K562 (cell line): ENCODE results near the gene BARHL2. TPM values are rescaled to one million over a fixed set of nuclear protein-coding genes. Genes with fewer than 3 reads are reported as not detected.

Experiments
- ATAC-seq: fragments of 200-7000 bp; cut with Tn5 transposase; 3 replicates; pipeline ENCODE4 v1.9.1; 2020; ENCODE audit warnings: moderate library complexity
- BruUV-seq: library from RNA; stranded (reverse); fragments of 400-500 nt; replicated peaks from 2 replicates; lab custom pipeline; 2021; lab: Mats Ljungman, UMichigan
- CTCF ChIA-PET: fragments of 300-600 bp; formaldehyde crosslinking; extraction: SDS; loops from one replicate; lab custom pipeline; 2021; ENCODE audit warnings: low intra/inter-chr PET ratio; lab: Yijun Ruan, JAX
- POLR2A ChIA-PET: fragments of 300-600, 350-650 bp; sonication (Branson Sonifier 250); formaldehyde crosslinking; extraction: SDS; loops from one replicate; lab custom pipeline; 2021; ENCODE audit warnings: antibody characterized with exemption, inconsistent platforms; lab: Yijun Ruan, JAX
- DNase-seq, 4 experiments: peaks; one replicate each; pipeline versions ENCODE4 v3.0.0 to v3.0.0-alpha.2; 2011 to 2018; ENCODE audit warnings: low spot score in 3 of 4, mixed read lengths in 3 of 4; ENCODE audit errors: extremely low read depth in 1 of 4
- FAIRE-seq: peaks from 2 replicates; lab custom pipeline; 2011; peaks lifted over from hg19 to GRCh38; lab: Jason Lieb, UNC
- H2AFZ ChIP-seq: 2 replicates; pipeline ENCODE4 v1.6.0; 2011; ENCODE audit warnings: low read depth, low read length, control low read depth, inconsistent platforms
- H3K27ac ChIP-seq: fragments of 200-600 bp; 3 replicates; pipeline ENCODE4 v1.8.0; 2011; ENCODE audit warnings: low read depth, mild to moderate bottlenecking, control low read depth, inconsistent platforms, low read length, moderate library complexity, mixed read lengths; ENCODE audit errors: extremely low read depth
- H3K27me3 ChIP-seq, 2 experiments: fragments of 300-600 bp in 1 of 2; 2 replicates in 1 of 2; 3 replicates in 1 of 2; pipeline versions ENCODE4 v1.6.0 to v1.8.0; 2011; ENCODE audit warnings: inconsistent platforms in 2 of 2, low read length in 2 of 2, mild to moderate bottlenecking in 1 of 2, mixed read lengths in 1 of 2, moderate library complexity in 1 of 2; ENCODE audit not compliant: control insufficient read depth in 2 of 2, insufficient read depth in 2 of 2
- H3K36me3 ChIP-seq: fragments of 300-600 bp; 3 replicates; pipeline ENCODE4 v1.8.0; 2011; ENCODE audit warnings: mild to moderate bottlenecking, low read length, inconsistent platforms; ENCODE audit not compliant: control insufficient read depth, insufficient read depth
- H3K4me1 ChIP-seq, 2 experiments: fragments of 200-600 bp in 1 of 2; replicated peaks in 1 of 2; 2 replicates in 1 of 2; 3 replicates in 1 of 2; pipeline versions ENCODE4 v1.5.1 to v1.8.0; 2011; ENCODE audit warnings: inconsistent platforms in 2 of 2, low read length in 2 of 2, mild to moderate bottlenecking in 1 of 2, mixed read lengths in 1 of 2, moderate library complexity in 1 of 2; ENCODE audit not compliant: control insufficient read depth in 2 of 2, insufficient read depth in 2 of 2
- H3K4me2 ChIP-seq: 2 replicates; pipeline ENCODE4 v1.6.1; 2011; ENCODE audit warnings: low read length, control low read depth, inconsistent platforms, mixed read lengths; ENCODE audit not compliant: insufficient read depth
- H3K4me3 ChIP-seq: fragments of 200-600 bp; sonication (generic), shearing (Covaris generic); 2 replicates; pipeline ENCODE4 v1.5.1; 2016; ENCODE audit warnings: control low read depth, inconsistent platforms
- H3K79me2 ChIP-seq: fragments of 200-600 bp; 3 replicates; pipeline ENCODE4 v1.8.0; 2011; ENCODE audit warnings: low read length, inconsistent platforms; ENCODE audit not compliant: control insufficient read depth, insufficient read depth
- H3K9ac ChIP-seq, 2 experiments: 2 replicates each; pipeline versions ENCODE4 v1.6.0 to v1.6.1; 2011; ENCODE audit warnings: low read depth in 2 of 2, low read length in 2 of 2, control low read depth in 1 of 2, inconsistent platforms in 1 of 2, mild to moderate bottlenecking in 1 of 2, mixed read lengths in 1 of 2; ENCODE audit not compliant: insufficient read depth in 1 of 2
- H3K9me1 ChIP-seq: one replicate; pipeline ENCODE4 v1.6.0; 2011; ENCODE audit warnings: inconsistent platforms, mild to moderate bottlenecking, low read length, moderate library complexity; ENCODE audit not compliant: control insufficient read depth, insufficient read depth
- H3K9me3 ChIP-seq: replicated peaks from 2 replicates; pipeline ENCODE4 v1.5.1; 2011; ENCODE audit warnings: low read depth, low read length, inconsistent platforms; ENCODE audit not compliant: control insufficient read depth, insufficient read depth
- H4K20me1 ChIP-seq: replicated peaks from 2 replicates; pipeline ENCODE4 v1.6.1; 2011; ENCODE audit warnings: low read length, inconsistent platforms, mixed read lengths; ENCODE audit not compliant: control insufficient read depth, insufficient read depth
- BRF1 ChIP-seq: IDR thresholded peaks from 3 replicates; pipeline ENCODE4 v1.6.1; 2011; ENCODE audit warnings: borderline replicate concordance, mild to moderate bottlenecking; ENCODE audit not compliant: insufficient read length; ENCODE audit errors: extremely low read depth
- NFXL1 ChIP-seq: fragments of 450-650 bp; formaldehyde crosslinking; IDR thresholded peaks from 2 replicates; pipeline ENCODE4 v1.4.0; 2021; ENCODE audit warnings: mild to moderate bottlenecking
- XRCC4 ChIP-seq: IDR thresholded peaks from one replicate; pipeline ENCODE4 v1.6.1; 2011; ENCODE audit not compliant: insufficient read depth, insufficient read length; ENCODE audit errors: extremely low read depth
- ZNF121 ChIP-seq: sonication (generic); formaldehyde crosslinking; conservative IDR thresholded peaks from 2 replicates; pipeline ENCODE4 v1.8.0; 2022; ENCODE audit warnings: missing genetic modification reagents
- ZNF766 ChIP-seq: fragments of 200-800 bp; sonication (Bioruptor generic); conservative IDR thresholded peaks from 2 replicates; pipeline ENCODE4 v1.6.1; 2016; ENCODE audit warnings: missing genetic modification characterization, missing compliant biosample characterization
- WGBS: fragments of 100-300 bp; shearing (Covaris generic); methylation state at CpG from one replicate; pipeline ENCODE4 v1.1.6; 2016; ENCODE audit warnings: low coverage, mixed read lengths; ENCODE audit not compliant: insufficient coverage; ENCODE audit errors: missing lambda C conversion rate; 5-methylcytosine and 5-hydroxymethylcytosine counted together
- in situ Hi-C: fragments of 300-500 bp; cut with MboI; formaldehyde crosslinking; loops from 4 replicates; pipeline ENCODE4 v1.15.0; 2018; ENCODE audit warnings: inconsistent platforms, mixed read lengths
- intact Hi-C: fragments of 100-400 bp; cut with micrococcal nuclease; formaldehyde crosslinking; loops from 2 replicates; pipeline ENCODE4 v1.14.2; 2022
- polyA plus RNA-seq, 8 experiments: library from polyadenylated mRNA; depleted of rRNA in 4 of 8; stranded (reverse) in 5 of 8; unstranded in 3 of 8; fragments of >200 nt; fragmentation: Nextera tagmentation in 2 of 8; fragmentation: Illumina TruSeq in 1 of 8; extraction: Ambion mirVana in 2 of 8; extraction: Trizol in 1 of 8; gene quantifications; 2 replicates each; pipeline versions ENCODE4 v1.2.1 to v1.2.3, GENCODE V29; 2011 to 2014; ENCODE audit warnings: inconsistent platforms in 1 of 8, missing spikeins in 1 of 8
- total RNA-seq, 7 experiments: library from RNA; depleted of rRNA in 6 of 7; stranded (reverse); fragments of >200 nt in 6 of 7; fragmentation: Illumina TruSeq in 2 of 7; extraction: Trizol in 2 of 7; gene quantifications; 2 replicates each; pipeline versions ENCODE4 v1.2.1 to v1.2.3, GENCODE V29; 2011 to 2021; ENCODE audit warnings: low replicate concordance in 1 of 7

BARHL2 gene
- total and polyA plus RNA-seq, 9 of the 15 experiments (the other 6 are each of a cell fraction or from before 2014, with no cell fraction given), result 0.06 to 0.11 (median 0.09) TPM; not detected in 6

- no peak overlapping the region for H3K27ac ChIP-seq
- POLR2A ChIA-PET, result no interaction called here
- peak; percentile 36; the same call in 2 of the 3 replicates for ATAC-seq
Observed at GRCh38 chr1:90761781-90762589, 44.9 kb upstream of the BARHL2 start.

GRCh38 chr1:90761156-90761555 lies 44.1 kb upstream of the BARHL2 start:
- CTCF ChIA-PET, result no interaction called here
- DNase-seq, result no peak
- WGBS, result 41% methylated on average over 7 of the region's 7 CpGs

More at GRCh38 chr1:90761781-90762589, 44.9 kb upstream of the BARHL2 start:
- no peak overlapping the region; the same call in 1 of the 2 replicates for H2AFZ ChIP-seq
- H3K9me3 ChIP-seq, result no peaks in the 10 kb centered on the region
- H3K79me2 ChIP-seq, result no peaks in the 10 kb centered on the region
- no peaks in the 10 kb centered on the region for H4K20me1 ChIP-seq
- H3K27me3 ChIP-seq, result no peaks in the 10 kb centered on the region; a peak in 2 of 5 replicates
- CTCF ChIA-PET, result no interaction called here
- no peak for TF ChIP-seq BRF1
- no peak for TF ChIP-seq NFXL1 (CRISPR knock-in tag)
- no peak for TF ChIP-seq ZNF766 (CRISPR knock-in tag)
- TF ChIP-seq, all 486 proteins: peak for 0
- Histone ChIP-seq H3K9me1 (no peaks in the 10 kb centered on the region), H3K4me2 (no peak overlapping the region), H3K4me3 (no peak overlapping the region), H3K4me1 (no peaks in the 10 kb centered on the region; a peak in 2 of 5 replicates), H3K9ac (no peak overlapping the region), H3K36me3 (no peaks in the 10 kb centered on the region)
- intact Hi-C loops, result no loop called here
- BruUV-seq, result no TSS peak
- in situ Hi-C loops, result no loop called here
- DNase-seq (no peak), FAIRE-seq (no peak)
- WGBS, result 48% methylated on average over 11 of the region's 12 CpGs

More at GRCh38 chr1:90761156-90761555, 44.1 kb upstream of the BARHL2 start:
- Histone ChIP-seq H3K36me3 (no peaks in the 10 kb centered on the region), H3K27me3 (no peaks in the 10 kb centered on the region; a peak in 2 of 5 replicates), H3K4me3 (no peak overlapping the region), H3K9ac (peak overlapping the region in 1 of 2 experiments; percentile 67; a peak in 1 of 4 replicates), H3K9me1 (no peaks in the 10 kb centered on the region), H2AFZ (no peak overlapping the region), H3K79me2 (no peaks in the 10 kb centered on the region), H3K4me1 (no peaks in the 10 kb centered on the region; a peak in 2 of 5 replicates), H4K20me1 (no peaks in the 10 kb centered on the region), H3K27ac (no peak overlapping the region), H3K4me2 (no peak overlapping the region), H3K9me3 (no peaks in the 10 kb centered on the region)
- peak; percentile 39; the same call in 2 of the 3 replicates for ATAC-seq
- TF ChIP-seq ZNF121 (CRISPR knock-in tag) (no peak), XRCC4 (no peak)
- in situ Hi-C loops (no loop called here), intact Hi-C loops (no loop called here)
- no TSS peak for BruUV-seq
- POLR2A ChIA-PET, result no interaction called here
- peak; percentile 46 for FAIRE-seq
